ENCODE data around the gene CCNT1.

Gene CCNT1

GRCh38 chr12:48640854-48641253 lies 75.7 kb downstream of the CCNT1 start:
- no peak for DNase-seq (ENCODE audit: low read depth)

GRCh38 chr12:48640428-48640827 lies 76.1 kb downstream of the CCNT1 start:
- no peak for DNase-seq (ENCODE audit: low read depth)
